HUES48 (cell line): ENCODE data around the gene FKBP11.

ENCODE experiments used
- H3K27ac ChIP-seq: one replicate; pipeline ENCODE4 v1.7.0; 2013; ENCODE audit warnings: low read depth, low read length, inconsistent platforms
- H3K27me3 ChIP-seq: 2 replicates; pipeline ENCODE4 v1.6.1; 2013; ENCODE audit warnings: mild to moderate bottlenecking, low read length; ENCODE audit not compliant: control insufficient read depth, insufficient read depth
- H3K36me3 ChIP-seq: 2 replicates; pipeline ENCODE4 v1.6.1; 2013; ENCODE audit warnings: low read length; ENCODE audit not compliant: control insufficient read depth, insufficient read depth
- H3K4me1 ChIP-seq: 2 replicates; pipeline ENCODE4 v1.6.1; 2013; ENCODE audit warnings: mild to moderate bottlenecking, low read length; ENCODE audit not compliant: control insufficient read depth, insufficient read depth
- H3K4me3 ChIP-seq: 2 replicates; pipeline ENCODE4 v1.5.1; 2013; ENCODE audit warnings: mild to moderate bottlenecking, low read depth, low read length
- H3K9ac ChIP-seq: 2 replicates; pipeline ENCODE4 v1.6.1; 2013; ENCODE audit warnings: mild to moderate bottlenecking, low read depth, low read length, moderate library complexity
- H3K9me3 ChIP-seq: 2 replicates; pipeline ENCODE4 v1.6.1; 2013; ENCODE audit warnings: low read length; ENCODE audit not compliant: control insufficient read depth, insufficient read depth

FKBP11 gene

DNA sequence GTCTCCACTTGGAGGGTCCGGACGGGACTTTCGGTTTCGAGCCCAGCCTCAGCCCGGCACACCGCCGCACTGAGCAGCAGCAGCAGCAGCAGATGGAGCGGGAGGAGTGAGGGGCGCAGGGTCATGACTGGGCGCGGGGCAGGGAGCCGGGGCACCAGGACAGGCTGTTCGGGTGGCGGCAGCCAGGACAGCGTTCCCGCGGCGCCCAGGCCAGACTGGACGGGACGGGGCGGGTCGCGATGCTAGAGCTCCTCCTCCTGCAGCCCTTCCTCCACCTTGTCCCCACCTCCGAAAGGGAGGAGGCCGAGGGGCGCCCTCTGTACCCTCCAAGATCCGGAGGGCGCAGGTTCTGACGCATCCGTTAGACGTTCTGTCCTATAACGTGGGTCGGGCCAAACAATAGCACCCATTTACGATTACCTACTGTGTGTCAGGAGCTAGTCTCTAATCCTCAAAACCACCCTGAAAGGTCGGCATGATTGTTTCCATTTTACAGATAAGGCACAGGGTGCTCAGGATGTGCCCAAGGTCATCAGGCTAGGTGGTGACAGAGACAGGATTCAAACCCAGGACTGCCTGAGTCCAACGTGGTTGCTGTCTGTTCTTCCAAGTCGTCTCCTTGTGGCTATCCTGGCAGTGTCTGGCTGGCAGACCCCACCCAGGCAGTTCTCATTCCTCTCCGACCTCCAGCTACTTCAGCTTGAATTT is at the start of gene FKBP11:
Gene FKBP11, minus strand, starts transcription at position 189 of the 708 bp plus-strand sequence. Its CDS starts 64 bp downstream, at position 125.
- H3K27me3 ChIP-seq, result no peaks in the 10 kb centered on the region
- H3K36me3 ChIP-seq, result peaks cover 52% of the 10 kb centered on the region
- peak within 1 kb of the TSS; percentile 67 for H3K4me3 ChIP-seq
- H3K27ac ChIP-seq, result peak within 1 kb of the TSS; percentile 54
- H3K4me1 ChIP-seq, result peaks cover 9% of the 10 kb centered on the region
- H3K9me3 ChIP-seq, result no peaks in the 10 kb centered on the region
- H3K9ac ChIP-seq, result peak within 1 kb of the TSS; percentile 92

GRCh38 chr12:48973941-48974673 is 48.8 kb upstream of the FKBP11 start:
- H3K9ac ChIP-seq, result no peak overlapping the region
- no peaks in the 10 kb centered on the region for H3K36me3 ChIP-seq
- H3K9me3 ChIP-seq, result no peaks in the 10 kb centered on the region
- H3K27me3 ChIP-seq, result peaks cover 100% of the 10 kb centered on the region
- H3K4me1 ChIP-seq, result peaks cover 33% of the 10 kb centered on the region
- H3K4me3 ChIP-seq, result no peak overlapping the region
- H3K27ac ChIP-seq, result no peak overlapping the region

DNA sequence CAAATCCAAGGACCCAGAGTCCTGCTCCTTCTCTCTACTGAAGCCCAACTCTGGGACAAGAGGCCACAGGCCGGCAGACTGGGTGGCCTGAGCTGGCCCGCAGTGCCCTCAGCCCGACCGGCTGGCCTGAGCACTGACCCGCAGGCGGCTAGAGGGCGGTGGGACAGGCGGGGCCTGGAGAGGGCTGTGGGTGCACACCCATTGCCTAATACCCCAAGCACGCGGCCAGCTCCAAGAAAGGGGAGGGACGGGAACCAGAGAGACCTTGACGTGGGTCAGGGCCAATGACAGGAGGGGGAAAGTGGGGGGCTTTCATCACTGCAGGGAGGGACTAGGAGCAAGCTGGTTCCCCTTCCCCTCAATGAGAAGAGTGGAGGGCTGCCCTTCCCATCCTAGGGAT is 48.2 kb upstream of the FKBP11 start:
- Histone ChIP-seq H3K9me3 (no peaks in the 10 kb centered on the region), H3K27me3 (peaks cover 100% of the 10 kb centered on the region), H3K27ac (no peak overlapping the region), H3K4me1 (peaks cover 33% of the 10 kb centered on the region), H3K36me3 (no peaks in the 10 kb centered on the region), H3K4me3 (no peak overlapping the region), H3K9ac (no peak overlapping the region)

DNA sequence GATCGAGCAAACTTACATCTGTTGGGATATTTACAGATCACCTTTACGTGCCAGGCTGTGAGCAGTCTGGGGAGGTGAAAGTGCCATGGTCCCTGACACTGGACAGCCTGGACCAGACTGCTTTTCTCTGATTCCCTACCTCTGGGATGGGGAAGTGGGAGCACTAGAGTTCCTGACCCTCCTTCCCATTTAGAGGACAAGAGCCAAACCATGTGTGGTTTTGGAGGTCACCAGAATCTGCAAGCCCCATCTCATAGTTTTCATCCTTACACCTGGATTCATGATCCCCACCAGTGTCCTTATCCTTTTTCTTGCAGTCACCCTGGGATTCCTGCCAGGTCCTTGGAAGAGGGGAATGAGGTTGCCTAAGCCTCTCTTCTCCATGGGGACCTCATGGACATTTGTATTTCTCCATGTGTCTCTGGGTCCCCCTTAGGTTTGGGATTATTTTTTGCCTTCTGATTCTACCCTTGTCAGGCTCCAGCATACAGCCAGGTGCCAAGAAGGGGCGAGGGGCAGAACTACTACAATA is 47.7 kb upstream of the FKBP11 start:
- Histone ChIP-seq H3K4me3 (no peak overlapping the region), H3K9me3 (no peaks in the 10 kb centered on the region), H3K36me3 (no peaks in the 10 kb centered on the region), H3K27me3 (peaks cover 100% of the 10 kb centered on the region), H3K4me1 (peaks cover 37% of the 10 kb centered on the region), H3K9ac (no peak overlapping the region), H3K27ac (no peak overlapping the region)

DNA sequence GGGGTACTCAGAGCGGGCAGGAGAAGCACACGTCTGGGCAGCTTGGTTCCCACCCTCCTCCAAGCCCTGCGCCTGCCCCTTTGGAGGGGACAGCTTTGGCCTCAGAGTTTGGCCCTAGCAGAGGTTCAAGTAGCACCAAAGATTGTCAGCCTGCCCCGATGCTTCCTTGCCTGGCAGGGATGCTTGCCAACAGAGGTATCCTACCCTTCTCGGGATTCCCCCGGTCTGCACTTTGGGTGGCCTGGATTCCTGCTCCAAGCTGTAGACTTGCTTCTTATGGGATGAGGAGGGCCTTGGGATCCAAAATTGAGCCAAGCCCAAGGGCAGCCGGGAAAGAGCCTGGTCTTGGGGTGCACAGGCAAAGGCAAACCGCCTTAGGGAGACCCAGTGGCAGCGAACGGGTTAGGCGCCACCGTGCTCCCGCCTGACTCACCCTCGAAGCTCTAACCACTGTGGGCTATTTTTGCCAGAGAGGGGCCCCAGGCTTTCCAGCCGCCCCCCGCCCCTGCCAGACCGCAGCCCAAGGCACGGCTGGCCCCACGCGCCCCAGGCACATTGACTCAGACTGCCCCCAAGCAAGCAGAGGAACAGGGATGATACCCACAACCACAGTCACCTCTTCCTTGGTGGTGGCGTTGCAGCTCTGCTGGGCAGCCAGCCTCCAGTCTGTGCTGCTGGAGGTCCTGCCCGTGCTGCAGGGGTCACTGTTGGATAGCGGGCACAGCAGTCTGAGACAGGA is 47.1 kb upstream of the FKBP11 start:
- no peaks in the 10 kb centered on the region for H3K36me3 ChIP-seq
- no peak overlapping the region for H3K9ac ChIP-seq
- H3K4me1 ChIP-seq, result peaks cover 41% of the 10 kb centered on the region
- H3K9me3 ChIP-seq, result no peaks in the 10 kb centered on the region
- peaks cover 99% of the 10 kb centered on the region for H3K27me3 ChIP-seq
- H3K4me3 ChIP-seq, result peak overlapping the region; percentile 61; the same call in 1 of the 2 replicates
- no peak overlapping the region for H3K27ac ChIP-seq

- peak overlapping the region; percentile 61 for H3K4me3 ChIP-seq
- H3K9ac ChIP-seq, result no peak overlapping the region
- no peaks in the 10 kb centered on the region for H3K9me3 ChIP-seq
- peaks cover 45% of the 10 kb centered on the region for H3K4me1 ChIP-seq
- no peaks in the 10 kb centered on the region for H3K36me3 ChIP-seq
- peaks cover 94% of the 10 kb centered on the region for H3K27me3 ChIP-seq
- no peak overlapping the region for H3K27ac ChIP-seq
Observed at GRCh38 chr12:48970702-48971334, 45.5 kb upstream of the FKBP11 start.

- peaks cover 86% of the 10 kb centered on the region for H3K27me3 ChIP-seq
- peaks cover 51% of the 10 kb centered on the region for H3K4me1 ChIP-seq
- H3K9ac ChIP-seq, result no peak overlapping the region
- H3K4me3 ChIP-seq, result peak overlapping the region; percentile 61; the same call in 1 of the 2 replicates
- H3K27ac ChIP-seq, result no peak overlapping the region
- no peaks in the 10 kb centered on the region for H3K36me3 ChIP-seq
- no peaks in the 10 kb centered on the region for H3K9me3 ChIP-seq
Observed at GRCh38 chr12:48969833-48970701, 44.8 kb upstream of the FKBP11 start.

DNA sequence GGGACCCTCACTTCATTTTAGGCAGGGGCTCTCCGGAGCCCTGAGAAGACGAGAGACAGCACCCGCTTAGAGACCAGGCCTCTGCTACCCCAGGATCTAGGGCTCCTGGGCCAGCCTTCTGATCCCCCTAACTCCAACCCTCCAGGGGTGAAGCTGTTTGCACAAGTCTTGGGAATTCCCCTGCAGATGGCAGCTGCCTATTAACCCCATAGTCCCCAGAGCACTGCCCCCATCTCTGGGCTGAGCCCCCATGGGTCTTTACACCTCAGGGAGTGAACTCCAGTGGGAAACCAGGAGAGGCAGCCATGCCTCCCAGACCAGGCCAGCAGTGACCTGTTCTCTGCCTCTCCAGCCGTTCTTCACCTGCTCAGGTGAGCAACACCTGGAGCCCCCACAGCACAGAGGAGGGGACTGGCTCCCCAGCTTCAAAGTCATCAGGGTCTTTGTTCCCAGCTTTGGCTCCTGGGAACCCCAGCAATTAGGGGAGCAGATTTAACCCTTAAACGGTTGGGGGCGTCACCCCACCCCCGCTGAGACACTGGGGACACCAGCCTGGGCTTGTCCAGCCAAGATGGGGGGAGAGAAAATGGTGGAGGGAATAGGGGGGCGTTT is 44.0 kb upstream of the FKBP11 start:
- peaks cover 59% of the 10 kb centered on the region for H3K4me1 ChIP-seq
- H3K36me3 ChIP-seq, result no peaks in the 10 kb centered on the region
- H3K9ac ChIP-seq, result no peak overlapping the region
- H3K27ac ChIP-seq, result peak overlapping the region; percentile 85
- no peaks in the 10 kb centered on the region for H3K9me3 ChIP-seq
- H3K27me3 ChIP-seq, result peaks cover 78% of the 10 kb centered on the region
- peak overlapping the region; percentile 61; the same call in 1 of the 2 replicates for H3K4me3 ChIP-seq

GRCh38 chr12:48968467-48968866 is 43.2 kb upstream of the FKBP11 start:
- no peaks in the 10 kb centered on the region for H3K9me3 ChIP-seq
- H3K27ac ChIP-seq, result peak overlapping the region; percentile 85
- peaks cover 70% of the 10 kb centered on the region for H3K27me3 ChIP-seq
- H3K36me3 ChIP-seq, result no peaks in the 10 kb centered on the region
- peaks cover 60% of the 10 kb centered on the region for H3K4me1 ChIP-seq
- 0 out of 2 replicates have a peak overlapping the region, but pooled peaks have one; percentile 3 for H3K4me3 ChIP-seq
- H3K9ac ChIP-seq, result no peak overlapping the region
